Gastrocnemius medialis (tissue), 4 donors: Measurements from ENCODE around the gene CTSD.

Source experiments
- POLR2A ChIP-seq, 2 donors: fragments of 450-650 bp; IDR thresholded peaks; one replicate each; pipeline ENCODE4 v1.6.1; 2017; ENCODE audit warnings: antibody characterized with exemption in 2 of 2, mild to moderate bottlenecking in 2 of 2, moderate library complexity in 2 of 2
- TF ChIP-seq, protein P1 (sequence below), 5 experiments: fragments of 450-650 bp in 3 of 5; fragments of 200-600 bp in 2 of 5; sonication (generic) in 2 of 5; IDR thresholded peaks in 4 of 5; conservative IDR thresholded peaks in 1 of 5; 1 replicate in 4 of 5; 2 replicates in 1 of 5; pipeline ENCODE4 v1.5.1; 2016 to 2019; ENCODE audit warnings: antibody characterized with exemption in 5 of 5, mild to moderate bottlenecking in 3 of 5, moderate library complexity in 3 of 5

DNA sequence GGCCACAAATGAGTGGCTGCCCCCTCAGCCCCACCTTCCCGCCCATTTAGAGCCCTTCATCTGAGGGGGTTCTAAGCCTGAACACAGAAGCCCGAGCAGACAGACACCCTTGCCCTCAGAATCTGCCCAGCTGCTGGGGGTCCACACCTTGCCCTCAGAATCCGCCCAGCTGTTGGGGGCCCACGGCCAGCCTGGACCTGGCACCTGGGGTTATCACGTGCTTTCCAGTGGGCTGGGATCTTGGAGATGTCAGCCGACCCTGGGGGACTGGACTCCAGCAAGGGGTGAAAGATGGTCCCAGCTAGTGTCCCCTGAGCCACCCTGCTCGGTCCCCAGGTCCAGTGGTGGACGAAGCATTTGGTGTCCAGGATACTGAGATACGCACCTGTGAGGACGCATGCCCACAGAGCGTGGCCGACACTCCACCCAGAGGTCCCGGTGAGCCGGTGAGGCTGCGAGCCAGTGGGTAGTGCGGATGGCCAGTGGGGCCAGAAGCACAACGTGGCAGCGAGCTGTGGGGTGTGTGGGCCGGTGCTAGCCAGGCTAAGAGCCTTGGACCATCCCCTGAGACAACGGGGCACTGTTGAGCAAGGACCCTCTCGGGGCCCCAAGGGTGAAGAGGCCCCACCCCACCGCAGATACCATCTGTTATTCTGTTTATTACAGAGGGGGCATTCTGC lies 3.1 kb upstream of the CTSD start:
- TF ChIP-seq, protein P1, sequence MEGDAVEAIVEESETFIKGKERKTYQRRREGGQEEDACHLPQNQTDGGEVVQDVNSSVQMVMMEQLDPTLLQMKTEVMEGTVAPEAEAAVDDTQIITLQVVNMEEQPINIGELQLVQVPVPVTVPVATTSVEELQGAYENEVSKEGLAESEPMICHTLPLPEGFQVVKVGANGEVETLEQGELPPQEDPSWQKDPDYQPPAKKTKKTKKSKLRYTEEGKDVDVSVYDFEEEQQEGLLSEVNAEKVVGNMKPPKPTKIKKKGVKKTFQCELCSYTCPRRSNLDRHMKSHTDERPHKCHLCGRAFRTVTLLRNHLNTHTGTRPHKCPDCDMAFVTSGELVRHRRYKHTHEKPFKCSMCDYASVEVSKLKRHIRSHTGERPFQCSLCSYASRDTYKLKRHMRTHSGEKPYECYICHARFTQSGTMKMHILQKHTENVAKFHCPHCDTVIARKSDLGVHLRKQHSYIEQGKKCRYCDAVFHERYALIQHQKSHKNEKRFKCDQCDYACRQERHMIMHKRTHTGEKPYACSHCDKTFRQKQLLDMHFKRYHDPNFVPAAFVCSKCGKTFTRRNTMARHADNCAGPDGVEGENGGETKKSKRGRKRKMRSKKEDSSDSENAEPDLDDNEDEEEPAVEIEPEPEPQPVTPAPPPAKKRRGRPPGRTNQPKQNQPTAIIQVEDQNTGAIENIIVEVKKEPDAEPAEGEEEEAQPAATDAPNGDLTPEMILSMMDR (IDR thresholded peaks at IDR 0.05 in 4 of 5, conservative IDR thresholded peaks at IDR 0.05 in 1 of 5) = no peak
- no peak for TF ChIP-seq POLR2A (IDR thresholded peaks at IDR 0.05)
